Natural killer cell (primary cell): ENCODE measurements around the gene ANKS3. TPM values are rescaled to one million over a fixed set of nuclear protein-coding genes. Genes with fewer than 3 reads are reported as not detected.

Source experiments
- ATAC-seq, 3 donors: fragments of 150-1000 bp in 2 of 3; fragments of 200-7000 bp in 1 of 3; cut with Tn5 transposase; 1 replicate in 1 of 3; 2 replicates in 2 of 3; pipeline ENCODE4 v1.10.0; 2021; ENCODE audit warnings: mild to moderate bottlenecking in 2 of 3, moderate library complexity in 2 of 3
- DNase-seq, 2 donors: peaks; one replicate each; pipeline versions ENCODE4 v3.0.0 to v3.0.0-alpha.2; 2013 to 2021; ENCODE audit warnings: mixed read lengths in 1 of 2
- H3K27ac ChIP-seq: one replicate; pipeline ENCODE4 v1.5.1; 2013; ENCODE audit warnings: mild to moderate bottlenecking, low read length
- H3K27me3 ChIP-seq: one replicate; pipeline ENCODE4 v1.6.1; 2013; ENCODE audit warnings: low read length; ENCODE audit not compliant: control insufficient read depth, insufficient read depth
- H3K36me3 ChIP-seq: one replicate; pipeline ENCODE4 v1.6.1; 2013; ENCODE audit warnings: low read length; ENCODE audit not compliant: control insufficient read depth, insufficient read depth
- H3K4me1 ChIP-seq: one replicate; pipeline ENCODE4 v1.6.1; 2013; ENCODE audit warnings: low read length; ENCODE audit not compliant: control insufficient read depth, insufficient read depth
- H3K4me3 ChIP-seq: one replicate; pipeline ENCODE4 v1.5.1; 2013; ENCODE audit warnings: low read length
- H3K9me3 ChIP-seq: one replicate; pipeline ENCODE4 v1.6.1; 2013; ENCODE audit warnings: low read length; ENCODE audit not compliant: control insufficient read depth, insufficient read depth
- H3K27ac Mint-ChIP-seq, 2 donors: one replicate each; pipeline ENCODE4 v1.8.0; 2022; ENCODE audit warnings: mild to moderate bottlenecking in 2 of 2, mixed read lengths in 2 of 2, moderate library complexity in 1 of 2
- H3K27me3 Mint-ChIP-seq, 2 donors: one replicate each; pipeline ENCODE4 v1.8.0; 2022; ENCODE audit warnings: low read depth in 2 of 2, mixed read lengths in 2 of 2
- H3K36me3 Mint-ChIP-seq: one replicate; pipeline ENCODE4 v1.8.0; 2022; ENCODE audit warnings: mixed read lengths
- H3K4me1 Mint-ChIP-seq, 2 donors: one replicate each; pipeline ENCODE4 v1.8.0; 2022; ENCODE audit warnings: mixed read lengths in 2 of 2
- H3K4me3 Mint-ChIP-seq: one replicate; pipeline ENCODE4 v1.8.0; 2022; ENCODE audit warnings: mild to moderate bottlenecking, moderate library complexity, mixed read lengths
- H3K9me3 Mint-ChIP-seq, 2 donors: one replicate each; pipeline ENCODE4 v1.8.0; 2022; ENCODE audit warnings: mixed read lengths in 2 of 2
- WGBS: methylation state at CpG from one replicate; pipeline ENCODE4 v1.1.7; 2013; ENCODE audit warnings: missing lambda C conversion rate; ENCODE audit not compliant: insufficient coverage; 5-methylcytosine and 5-hydroxymethylcytosine counted together
- intact Hi-C: fragments of 100-400 bp; cut with micrococcal nuclease; formaldehyde crosslinking; loops from one replicate; pipeline ENCODE4 v1.14.2; 2022
- total RNA-seq, 4 donors: library from RNA; stranded (reverse); fragments of 120-200 nt in 1 of 4; gene quantifications; one replicate each; pipeline versions ENCODE4 v1.2.3 to v1.2.4, GENCODE V29; 2013 to 2022
- TF ChIP-seq, protein P1 (sequence below): fragments of 200-600 bp; IDR thresholded peaks from one replicate; pipeline ENCODE4 v1.8.0; 2022; ENCODE audit warnings: antibody characterized with exemption

Gene ANKS3
- total RNA-seq, 3 donors from 2014 or later (not counting 1 experiment from before 2014, with no cell fraction given) = 19.7 to 20.8 (median 20.5) TPM

GRCh38 chr16:4685776-4686496 is 48.1 kb downstream of the ANKS3 start:
- Histone ChIP-seq H3K4me3 (no peak overlapping the region), H3K27ac (no peak overlapping the region), H3K27me3 (no peaks in the 10 kb centered on the region), H3K4me1 (peaks cover 7% of the 10 kb centered on the region), H3K9me3 (no peaks in the 10 kb centered on the region), H3K36me3 (peaks cover 38% of the 10 kb centered on the region)
- no peaks in the 10 kb centered on the region for H3K27me3 Mint-ChIP-seq
- WGBS = 70% methylated on average over 38 of the region's 38 CpGs
- peaks cover 0 to 7% of the 10 kb centered on the region in 2 donors for H3K4me1 Mint-ChIP-seq
- intact Hi-C loops = no loop called here
- H3K9me3 Mint-ChIP-seq = no peaks in the 10 kb centered on the region
- TF ChIP-seq, protein P1, sequence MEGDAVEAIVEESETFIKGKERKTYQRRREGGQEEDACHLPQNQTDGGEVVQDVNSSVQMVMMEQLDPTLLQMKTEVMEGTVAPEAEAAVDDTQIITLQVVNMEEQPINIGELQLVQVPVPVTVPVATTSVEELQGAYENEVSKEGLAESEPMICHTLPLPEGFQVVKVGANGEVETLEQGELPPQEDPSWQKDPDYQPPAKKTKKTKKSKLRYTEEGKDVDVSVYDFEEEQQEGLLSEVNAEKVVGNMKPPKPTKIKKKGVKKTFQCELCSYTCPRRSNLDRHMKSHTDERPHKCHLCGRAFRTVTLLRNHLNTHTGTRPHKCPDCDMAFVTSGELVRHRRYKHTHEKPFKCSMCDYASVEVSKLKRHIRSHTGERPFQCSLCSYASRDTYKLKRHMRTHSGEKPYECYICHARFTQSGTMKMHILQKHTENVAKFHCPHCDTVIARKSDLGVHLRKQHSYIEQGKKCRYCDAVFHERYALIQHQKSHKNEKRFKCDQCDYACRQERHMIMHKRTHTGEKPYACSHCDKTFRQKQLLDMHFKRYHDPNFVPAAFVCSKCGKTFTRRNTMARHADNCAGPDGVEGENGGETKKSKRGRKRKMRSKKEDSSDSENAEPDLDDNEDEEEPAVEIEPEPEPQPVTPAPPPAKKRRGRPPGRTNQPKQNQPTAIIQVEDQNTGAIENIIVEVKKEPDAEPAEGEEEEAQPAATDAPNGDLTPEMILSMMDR = no peak
- ATAC-seq (no peak), DNase-seq (no peak)
- no peaks in the 10 kb centered on the region for H3K36me3 Mint-ChIP-seq
- H3K27ac Mint-ChIP-seq = no peak overlapping the region
- H3K4me3 Mint-ChIP-seq = no peak overlapping the region

- intact Hi-C loops = no loop called here
- peaks cover 9% of the 10 kb centered on the region for H3K4me1 ChIP-seq
- 92% methylated on average over 13 of the region's 13 CpGs for WGBS
Observed at GRCh38 chr16:4685292-4685691, 48.8 kb downstream of the ANKS3 start.

GRCh38 chr16:4684763-4685162 is 49.3 kb downstream of the ANKS3 start:
- Histone ChIP-seq H3K4me3 (no peak overlapping the region), H3K4me1 (peaks cover 9% of the 10 kb centered on the region), H3K27me3 (no peaks in the 10 kb centered on the region), H3K9me3 (no peaks in the 10 kb centered on the region), H3K36me3 (peaks cover 38% of the 10 kb centered on the region), H3K27ac (no peak overlapping the region)
- Mint-ChIP-seq H3K36me3 (no peaks in the 10 kb centered on the region), H3K27me3 (no peaks in the 10 kb centered on the region), H3K9me3 (no peaks in the 10 kb centered on the region), H3K4me3 (no peak overlapping the region), H3K4me1 (peaks cover 0 to 9% of the 10 kb centered on the region in 2 donors), H3K27ac (no peak overlapping the region)
- DNase-seq = no peak
- TF ChIP-seq, protein P1 = no peak
- 95% methylated on average over 13 of the region's 13 CpGs for WGBS
- intact Hi-C loops = no loop called here
- no peak for ATAC-seq

More at GRCh38 chr16:4685292-4685691, 48.8 kb downstream of the ANKS3 start:
- DNase-seq (no peak), ATAC-seq (no peak)
- Mint-ChIP-seq H3K36me3 (no peaks in the 10 kb centered on the region), H3K27me3 (no peaks in the 10 kb centered on the region), H3K27ac (no peak overlapping the region), H3K4me1 (peaks cover 0 to 9% of the 10 kb centered on the region in 2 donors), H3K4me3 (no peak overlapping the region), H3K9me3 (no peaks in the 10 kb centered on the region)
- Histone ChIP-seq H3K27ac (no peak overlapping the region), H3K9me3 (no peaks in the 10 kb centered on the region), H3K36me3 (peaks cover 38% of the 10 kb centered on the region), H3K4me3 (no peak overlapping the region), H3K27me3 (no peaks in the 10 kb centered on the region)
- TF ChIP-seq, protein P1 = no peak
